ENCODE results near the gene SCGB1C1.
A peak's percentile ranks its signal among the peaks of the same experiment; 100 is the strongest.
"Not testable (repeated sequence)": the region's sequence is repeated elsewhere in the genome, so short reads cannot be mapped to it uniquely, and the experiment has no call there.

The SCGB1C1 gene

DNA sequence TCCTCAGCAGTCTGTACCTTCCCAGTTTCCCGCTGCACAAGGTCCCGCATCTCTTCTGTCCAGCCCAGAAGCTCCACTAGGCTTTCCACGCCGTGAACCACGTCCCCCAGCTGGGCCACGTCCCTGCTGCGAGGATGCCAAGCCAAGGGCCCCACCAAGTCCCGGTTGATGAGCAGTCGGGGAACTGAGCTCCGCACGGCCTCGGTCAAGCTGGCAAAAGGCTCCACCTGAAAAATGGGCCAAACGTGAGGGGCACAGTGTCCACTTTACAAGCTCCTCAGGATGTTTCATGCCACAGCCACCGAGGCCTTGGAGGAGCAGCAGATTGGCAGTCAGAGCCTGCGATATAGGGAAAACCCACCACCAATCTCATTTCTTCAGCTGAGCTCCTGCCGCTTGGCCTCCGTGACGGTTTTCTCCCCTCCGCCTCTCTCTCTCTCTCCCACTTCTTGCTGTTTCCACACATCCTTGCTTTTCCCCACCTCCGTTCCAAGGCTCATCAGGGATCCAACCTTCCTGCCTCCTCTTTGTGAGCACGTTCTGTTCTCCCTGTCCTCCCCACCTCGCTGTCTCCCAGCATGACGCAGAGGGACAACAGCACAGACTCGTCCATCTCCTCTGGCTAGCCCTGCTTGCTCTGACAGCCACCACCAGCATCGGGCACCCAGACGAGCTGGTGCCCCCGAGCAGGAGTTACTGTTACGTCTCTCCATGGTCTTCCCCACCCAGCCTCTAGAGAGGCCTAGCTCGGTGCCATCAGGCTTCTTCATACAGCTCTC is 26.1 kb downstream of the SCGB1C1 start:
- DNase-seq (ENCODE audit: low spot score), result no peak

DNA sequence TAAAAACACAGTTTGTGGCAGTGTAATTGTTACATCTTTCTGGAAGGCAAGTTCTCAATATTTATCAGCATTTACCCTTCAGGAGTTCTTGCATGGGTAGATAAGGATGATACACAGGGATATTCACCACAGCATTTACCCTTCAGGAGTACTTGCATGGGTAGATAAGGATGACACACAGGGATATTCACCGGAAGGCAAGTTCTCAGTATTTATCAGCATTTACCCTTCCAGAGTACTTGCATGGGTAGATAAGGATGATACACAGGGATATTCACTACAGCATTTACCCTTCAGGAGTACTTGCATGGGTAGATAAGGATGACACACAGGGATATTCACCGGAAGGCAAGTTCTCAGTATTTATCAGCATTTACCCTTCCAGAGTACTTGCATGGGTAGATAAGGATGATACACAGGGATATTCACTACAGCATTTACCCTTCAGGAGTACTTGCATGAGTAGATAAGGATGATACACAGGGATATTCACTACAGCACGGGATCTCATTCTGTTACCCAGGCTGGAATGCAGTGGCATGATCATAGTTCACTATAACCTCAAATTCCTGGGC is 27.9 kb downstream of the SCGB1C1 start:
- DNase-seq (ENCODE audit: low spot score), result not testable (repeated sequence)

DNA sequence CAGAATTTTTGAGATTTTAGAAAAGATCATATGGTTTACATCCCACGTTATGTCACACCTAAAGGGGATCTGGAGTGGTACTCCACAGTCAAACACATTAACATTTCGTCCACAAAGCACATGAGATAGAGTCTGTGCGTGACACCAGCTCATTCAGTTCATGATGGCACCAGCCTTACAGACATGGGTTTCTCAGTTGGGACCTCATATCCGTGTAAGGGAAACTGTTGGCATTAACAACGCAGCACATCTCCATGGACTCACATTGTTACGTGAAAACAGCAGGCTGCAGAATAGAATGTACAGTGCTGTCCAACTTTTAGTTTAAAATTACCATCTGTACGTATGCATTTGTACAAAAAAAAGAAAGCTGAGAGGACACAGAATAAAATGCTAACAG is 28.7 kb downstream of the SCGB1C1 start:
- DNase-seq (ENCODE audit: low spot score), result no peak

DNA sequence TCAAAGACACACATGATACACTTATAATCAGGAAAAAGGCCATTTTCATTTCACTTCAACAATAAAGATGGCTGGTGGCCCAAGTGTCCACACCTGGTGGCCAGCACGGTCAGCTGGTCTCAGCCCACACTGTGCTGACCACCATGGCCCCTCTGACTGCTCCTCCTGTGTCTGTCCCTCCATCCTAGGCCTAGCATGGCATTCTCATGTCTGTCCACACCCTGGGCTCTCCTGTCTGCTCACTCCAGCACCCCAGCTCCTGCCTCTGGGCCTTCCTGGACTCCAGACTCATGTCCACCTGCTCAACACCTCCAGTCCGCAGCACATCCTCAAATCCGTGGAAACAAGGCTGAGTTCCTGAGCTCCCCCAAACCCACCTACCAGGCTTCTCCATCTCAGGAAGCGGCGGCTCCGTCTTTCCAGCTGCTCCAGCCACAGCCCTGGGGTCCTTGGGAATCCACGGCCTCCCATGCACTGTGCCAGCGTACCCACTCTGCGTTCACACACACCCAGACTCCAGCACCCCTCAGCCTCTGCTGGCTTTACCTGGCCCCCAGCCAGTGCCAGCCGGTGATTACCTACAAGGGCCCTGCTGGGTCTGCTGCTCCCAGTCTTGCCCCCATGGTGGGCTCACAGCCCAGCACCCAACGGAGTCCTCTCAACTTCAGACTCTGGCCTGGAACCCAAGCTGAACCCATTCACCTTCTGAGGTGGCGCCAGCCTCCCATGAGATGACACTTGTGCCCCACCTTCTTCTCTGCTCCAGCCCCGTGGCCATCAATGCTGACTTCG is 29.3 kb downstream of the SCGB1C1 start:
- no peak for DNase-seq (ENCODE audit: low spot score)

DNA sequence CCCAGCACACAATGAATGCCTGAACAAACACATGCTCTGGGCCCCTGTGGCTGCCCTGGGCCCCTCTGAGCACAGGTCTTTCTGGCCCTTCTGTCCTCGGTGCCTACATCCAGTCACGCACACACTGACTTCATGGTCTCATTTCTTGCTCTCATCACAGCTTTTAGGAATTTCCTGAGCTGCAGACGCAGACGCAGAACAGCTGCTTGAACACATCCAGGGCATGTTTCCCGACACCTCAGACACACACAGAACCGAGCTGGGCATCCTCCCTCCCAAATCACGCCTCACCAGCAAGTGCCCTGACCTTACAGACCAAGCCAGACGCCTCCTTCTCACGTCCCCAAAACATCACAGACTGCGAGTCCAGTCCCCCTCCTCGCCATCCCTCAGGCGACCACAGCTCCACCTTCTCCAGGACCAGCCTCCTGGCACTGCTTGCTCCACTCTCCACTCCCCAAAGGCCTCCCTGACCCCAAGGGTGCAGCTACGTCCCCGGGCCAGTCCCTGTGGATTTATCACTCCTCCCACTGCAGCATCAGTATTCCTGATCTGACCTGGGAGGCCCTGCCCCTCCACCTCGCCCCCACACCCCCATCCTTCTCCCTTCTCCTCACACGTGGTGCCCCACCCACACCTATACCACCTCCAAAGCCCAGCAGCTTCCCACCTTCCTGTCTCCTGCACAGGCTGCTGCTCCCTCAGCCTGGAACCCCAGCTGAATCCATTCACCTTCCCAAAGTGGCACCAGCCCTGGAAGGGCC is 30.3 kb downstream of the SCGB1C1 start:
- no peak for DNase-seq (ENCODE audit: low spot score)

DNA sequence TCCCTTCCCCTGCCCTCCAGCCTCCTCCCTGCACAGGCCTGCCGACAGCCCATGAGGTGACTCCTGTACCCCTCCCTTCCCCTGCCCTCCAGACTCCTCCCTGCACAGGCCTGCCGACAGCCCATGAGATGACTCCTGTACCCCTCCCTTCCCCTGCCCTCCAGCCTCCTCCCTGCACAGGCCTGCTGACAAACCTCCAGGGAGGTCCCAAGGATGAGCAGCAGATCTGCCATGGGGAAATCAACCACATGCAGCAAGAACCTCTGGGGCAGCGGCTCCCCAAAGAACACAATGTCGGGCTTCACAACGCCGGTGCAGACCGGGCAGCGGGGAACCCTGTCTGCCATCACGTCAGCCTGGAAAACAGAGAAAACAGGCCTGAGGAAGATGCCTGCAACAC is 31.0 kb downstream of the SCGB1C1 start:
- no peak for DNase-seq (ENCODE audit: low spot score)

DNA sequence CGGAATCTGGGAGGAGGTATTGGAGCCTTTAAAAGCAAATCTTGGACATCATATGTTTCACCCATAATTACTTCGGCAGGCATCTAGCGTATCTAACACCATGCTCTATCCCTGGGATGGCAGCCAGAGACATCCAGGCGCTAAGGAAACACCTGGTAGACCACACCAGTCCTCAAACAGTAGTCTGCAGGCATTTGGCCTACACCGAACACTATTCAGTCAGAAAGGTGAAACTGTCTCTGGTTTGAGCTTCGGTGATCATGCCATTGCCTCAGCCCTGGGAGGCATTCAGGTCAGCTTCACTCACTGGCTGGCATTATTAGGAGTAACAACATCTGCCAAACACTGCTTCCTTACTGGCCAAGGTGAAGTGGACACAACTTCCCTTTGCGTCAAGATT is 31.5 kb downstream of the SCGB1C1 start:
- DNase-seq (ENCODE audit: low spot score), result no peak

DNA sequence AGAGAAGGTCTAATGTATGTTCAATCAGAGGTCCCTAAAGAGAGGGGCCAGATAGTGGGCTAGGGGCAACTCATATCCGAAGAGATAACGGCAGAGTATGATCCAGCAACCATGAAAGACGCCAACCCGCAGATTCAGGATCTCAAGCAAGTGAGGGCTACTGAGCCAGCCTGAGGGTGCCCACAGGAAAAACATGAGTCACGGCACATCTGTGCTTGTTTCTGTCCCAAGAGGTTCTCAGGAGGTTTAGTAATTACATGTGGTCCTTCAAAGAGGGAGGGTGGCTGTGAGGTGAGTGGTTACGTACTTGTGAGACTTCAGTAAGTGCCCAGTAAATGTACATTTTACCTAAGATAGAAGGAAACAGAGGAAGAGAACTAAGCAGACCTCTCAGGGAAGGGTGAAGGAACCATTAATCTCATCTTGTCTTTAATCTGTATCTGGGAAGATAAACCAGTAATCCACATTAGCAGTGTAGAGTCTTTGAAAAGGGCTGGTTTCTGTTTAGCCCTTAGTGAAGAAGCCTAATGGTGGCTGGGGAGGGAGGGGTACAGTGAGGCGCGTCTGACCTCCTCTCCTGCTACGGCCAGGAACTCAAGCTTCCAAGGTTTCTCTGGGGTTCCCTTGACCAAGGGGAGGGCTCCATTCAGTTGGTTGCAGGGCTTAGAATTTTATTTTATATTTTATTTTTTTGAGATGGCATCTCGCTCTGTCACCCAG is 33.0 kb downstream of the SCGB1C1 start:
- no peak for DNase-seq (ENCODE audit: low spot score)

DNA sequence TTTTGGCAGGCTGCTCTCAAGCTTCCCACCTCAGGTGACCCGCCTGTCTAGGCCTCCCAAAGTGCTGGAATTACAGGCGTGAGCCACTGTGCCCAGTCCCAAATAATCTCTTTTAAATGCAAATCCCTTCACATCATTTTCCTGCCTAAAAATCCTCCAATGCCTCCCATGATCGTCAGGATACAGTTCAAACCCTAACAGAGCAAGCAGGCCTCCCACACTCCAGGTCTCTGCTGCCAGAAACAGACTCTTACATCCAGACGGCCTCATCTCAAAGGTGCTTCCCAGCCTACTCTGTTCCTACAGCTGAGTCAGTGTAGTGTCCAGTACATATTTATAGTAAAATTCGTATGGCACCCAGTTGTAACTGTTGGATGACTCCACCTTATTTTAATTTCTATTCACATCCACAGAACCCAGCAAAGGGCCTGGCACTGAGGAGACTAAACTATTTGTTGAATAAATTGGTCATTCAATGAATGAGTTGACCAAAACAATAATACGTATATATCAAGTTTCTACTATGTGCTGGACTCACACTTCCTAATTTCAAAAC is 35.0 kb downstream of the SCGB1C1 start:
- DNase-seq (ENCODE audit: low spot score), result no peak

DNA sequence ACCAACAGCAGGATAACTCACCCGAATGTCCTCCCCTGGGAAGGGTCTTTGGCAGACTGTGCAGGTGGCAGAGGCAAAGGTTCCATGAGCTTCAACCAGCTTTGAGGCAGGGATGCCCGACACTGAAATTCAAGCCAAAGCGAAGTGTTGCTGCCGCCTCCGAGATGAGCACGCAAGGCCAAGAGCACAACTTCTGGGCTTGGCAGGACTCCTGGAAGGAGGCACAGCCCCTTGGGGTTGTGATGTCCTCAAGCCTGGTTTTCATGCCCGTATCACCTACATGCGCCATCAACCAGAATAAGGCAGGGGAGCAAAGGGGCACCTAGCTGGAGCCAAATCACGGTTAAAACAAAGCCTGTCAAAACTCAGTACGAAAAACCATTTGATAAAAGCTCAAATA is 37.6 kb downstream of the SCGB1C1 start:
- DNase-seq (ENCODE audit: low spot score), result no peak

DNA sequence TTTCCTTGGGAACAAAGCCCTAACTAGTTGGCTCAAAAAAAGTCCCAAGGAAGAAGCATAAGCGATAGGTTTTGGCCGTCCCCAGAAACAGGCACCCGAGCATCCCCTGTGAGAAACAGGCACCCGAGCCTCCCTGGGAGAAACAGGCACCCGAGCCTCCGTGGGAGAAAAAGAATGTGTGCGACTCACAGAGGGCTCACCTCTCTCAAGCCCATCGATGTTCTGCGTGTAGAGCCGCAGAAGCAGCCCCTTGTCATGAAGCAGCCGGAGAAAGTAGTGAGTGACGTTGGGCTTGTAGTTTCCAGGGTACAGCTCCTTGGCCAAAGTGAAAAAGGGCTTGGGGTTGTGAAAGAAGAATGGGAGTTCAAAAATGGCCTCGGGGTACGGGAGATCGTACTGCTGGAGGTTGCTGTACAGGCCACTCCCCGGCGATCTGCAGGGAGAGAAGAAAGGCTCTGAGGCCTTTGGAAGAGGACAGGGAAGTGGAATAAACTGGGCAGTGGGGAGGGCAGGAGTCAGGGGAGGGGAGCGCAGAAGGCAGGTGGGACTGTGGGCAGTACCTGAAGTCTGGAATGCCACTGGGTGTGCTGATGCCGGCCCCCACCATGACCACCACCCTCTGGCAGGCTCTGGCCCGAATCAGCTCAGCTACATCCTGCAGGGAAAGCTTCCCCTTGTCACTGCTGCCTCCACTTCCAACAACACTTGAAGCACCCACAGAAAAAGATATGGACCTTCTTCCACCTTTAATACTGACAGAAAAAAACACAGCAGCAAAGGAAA is 40.1 kb downstream of the SCGB1C1 start:
- no peak for DNase-seq (ENCODE audit: low spot score)

DNA sequence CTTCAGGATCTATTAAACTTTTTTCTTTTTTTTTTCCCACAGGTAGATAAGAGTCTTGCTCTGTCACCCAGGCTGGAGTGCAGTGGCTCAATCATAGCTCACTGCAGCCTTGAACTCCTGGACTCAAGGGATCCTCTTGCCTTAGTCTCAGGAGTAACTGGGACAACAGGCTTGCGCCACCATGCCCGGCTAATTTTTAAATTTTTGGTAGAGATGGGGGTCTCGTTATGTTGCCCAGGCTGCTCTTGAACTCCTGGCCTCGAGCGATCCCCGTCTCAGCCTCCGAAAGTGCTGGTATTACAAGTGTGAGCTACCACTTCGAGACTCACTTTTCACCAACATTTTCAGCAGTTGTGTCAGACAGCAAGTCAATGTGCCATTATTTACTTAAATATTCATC is 42.3 kb downstream of the SCGB1C1 start:
- no peak for DNase-seq (ENCODE audit: low spot score)

DNA sequence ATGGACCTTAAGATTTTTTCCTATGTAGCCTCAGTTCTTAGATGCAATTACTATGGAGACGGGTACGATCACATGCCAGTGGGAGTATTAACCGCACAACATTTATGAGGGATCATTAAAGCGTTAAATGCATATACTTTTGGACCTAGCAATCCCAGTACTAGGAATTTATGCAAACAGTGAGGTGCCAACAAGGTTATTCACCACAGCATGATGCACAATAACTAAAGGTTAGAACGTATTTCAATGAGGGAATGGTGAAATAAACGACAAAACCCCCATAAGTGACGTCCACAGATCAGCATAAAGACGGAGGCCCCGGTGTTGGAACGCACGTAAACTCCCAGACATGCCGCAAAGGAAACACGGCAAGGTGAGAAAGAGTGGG is 42.7 kb downstream of the SCGB1C1 start:
- no peak for DNase-seq (ENCODE audit: low spot score)

DNA sequence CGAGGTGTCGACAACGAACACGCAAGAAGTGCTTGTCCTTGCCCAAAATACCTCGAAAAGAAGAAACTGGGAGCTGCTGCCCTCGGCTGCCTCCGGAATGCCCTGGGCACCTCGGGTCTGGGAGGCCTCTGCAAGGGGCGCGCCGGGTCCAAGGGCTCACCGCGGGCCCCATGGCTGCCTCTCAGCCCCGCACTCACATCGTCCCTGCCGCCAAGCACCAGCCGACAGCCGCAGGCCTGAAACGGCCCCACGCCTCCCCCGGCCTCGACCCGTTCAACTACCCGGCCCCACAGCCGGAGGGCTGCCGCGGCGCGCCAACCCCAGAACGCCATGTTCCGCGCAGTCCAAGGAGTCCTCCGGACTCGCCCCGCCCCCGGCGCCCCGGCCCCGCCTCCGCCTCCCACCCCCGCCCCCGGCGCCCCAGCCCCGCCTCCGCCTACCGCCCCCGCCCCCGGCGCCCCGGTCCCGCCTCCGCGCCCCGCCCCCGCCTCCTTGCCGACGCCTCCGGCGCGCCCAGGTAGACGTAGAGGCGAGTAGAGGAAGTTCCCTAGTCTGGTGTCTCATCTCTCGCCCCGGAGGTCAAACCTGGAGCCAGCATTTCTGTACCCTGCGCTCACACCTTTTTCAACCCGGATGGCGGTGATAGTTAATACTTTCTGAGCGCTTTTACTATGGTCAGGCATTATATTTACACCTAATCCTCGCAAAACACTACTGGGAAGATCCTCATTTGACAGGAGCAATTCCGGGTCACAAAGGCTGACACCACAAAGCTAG is 43.3 kb downstream of the SCGB1C1 start, which contains the start of gene SIRT3:
TSS of gene SIRT3 (minus strand) at position 346 of the 777 bp plus-strand sequence. CDS start at position 332, 14 bp downstream.
- peak; percentile 97 for DNase-seq (ENCODE audit: low spot score)

DNA sequence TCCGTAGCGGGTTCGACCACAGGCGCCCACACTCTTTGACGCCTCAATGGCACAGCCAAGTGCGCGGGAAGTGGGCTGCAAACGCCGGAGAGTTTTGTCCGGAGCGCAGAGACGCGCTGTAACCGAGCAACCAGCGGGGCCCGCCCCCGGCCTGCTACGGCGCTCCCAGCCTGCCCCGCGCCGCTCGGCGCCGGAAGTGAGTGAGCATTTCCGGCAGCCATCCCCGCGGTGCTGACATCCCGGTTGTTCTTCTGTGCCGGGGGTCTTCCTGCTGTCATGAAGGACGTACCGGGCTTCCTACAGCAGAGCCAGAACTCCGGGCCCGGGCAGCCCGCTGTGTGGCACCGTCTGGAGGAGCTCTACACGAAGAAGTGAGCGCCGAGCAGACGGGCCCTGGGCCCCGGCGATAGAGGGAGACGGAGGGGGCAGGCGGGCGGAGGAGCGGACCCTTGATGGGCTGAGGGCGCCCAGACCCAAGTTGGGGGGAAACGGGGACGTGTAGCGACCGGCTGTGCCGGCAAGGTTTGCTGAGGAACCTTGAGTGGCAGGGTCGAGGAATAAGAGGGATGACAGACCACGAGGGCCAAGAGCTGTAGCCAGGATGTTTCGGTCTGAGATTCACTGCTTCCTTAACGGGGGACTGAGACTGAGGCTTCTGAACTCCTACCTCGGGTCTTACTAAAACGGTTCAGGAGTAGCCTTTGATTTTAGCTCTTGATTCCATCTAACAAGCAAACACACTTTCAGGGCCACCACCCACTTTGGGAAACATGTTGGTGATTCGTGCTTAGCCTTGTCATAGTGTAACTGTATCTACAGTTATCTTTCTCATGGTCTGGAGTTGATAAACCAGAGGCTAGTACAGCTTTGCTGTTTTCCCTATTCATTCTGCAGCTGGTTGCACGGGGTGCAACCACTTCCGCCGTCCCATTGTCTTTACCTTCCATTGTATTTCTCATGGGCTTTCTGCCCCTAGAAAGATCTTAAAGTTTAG is 44.2 kb downstream of the SCGB1C1 start, which contains the start of gene PSMD13:
TSS of gene PSMD13 (plus strand) at position 203 of the 994 bp plus-strand sequence. CDS start at position 277, 74 bp downstream.
- peak; percentile 94 for DNase-seq (ENCODE audit: low spot score)

DNA sequence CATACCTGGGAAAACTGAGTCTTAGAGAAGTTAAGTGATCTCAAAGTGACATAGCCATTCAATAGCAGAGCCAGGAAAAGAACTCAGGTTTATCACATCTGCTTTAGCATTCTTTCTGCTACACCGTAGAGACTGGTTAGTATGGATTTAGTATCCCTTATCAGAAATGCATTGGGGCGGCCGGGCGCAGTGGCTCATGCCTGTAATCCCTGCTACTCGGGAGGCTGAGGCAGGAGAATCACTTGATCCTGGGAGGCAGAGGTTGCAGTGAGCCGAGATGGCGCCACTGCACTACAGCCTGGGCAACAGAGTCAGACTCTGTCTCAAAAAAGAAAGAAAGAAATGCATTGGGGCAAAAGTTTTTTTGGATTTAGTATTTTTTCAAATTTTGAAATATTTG is 45.5 kb downstream of the SCGB1C1 start:
- not testable (repeated sequence) for DNase-seq (ENCODE audit: low spot score)

DNA sequence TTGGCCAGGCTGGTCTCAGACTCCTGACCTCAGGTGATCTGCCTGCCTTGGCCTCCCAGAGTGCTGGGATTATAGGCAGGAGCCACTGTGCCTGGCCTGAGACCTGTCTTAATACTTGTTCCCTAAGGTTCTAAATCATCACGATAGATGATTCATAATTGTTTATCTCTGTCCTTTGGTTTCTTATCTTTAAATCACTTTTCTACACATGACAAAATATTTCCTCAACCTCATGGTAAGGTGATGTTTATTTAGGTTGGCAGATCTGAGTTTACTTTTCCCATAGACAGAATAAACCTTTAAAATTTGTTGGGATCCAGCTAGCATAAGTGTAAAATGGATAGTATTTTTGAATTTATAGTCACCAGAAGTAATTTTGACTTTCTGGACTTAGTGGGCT is 47.4 kb downstream of the SCGB1C1 start:
- DNase-seq (ENCODE audit: low spot score), result no peak

DNA sequence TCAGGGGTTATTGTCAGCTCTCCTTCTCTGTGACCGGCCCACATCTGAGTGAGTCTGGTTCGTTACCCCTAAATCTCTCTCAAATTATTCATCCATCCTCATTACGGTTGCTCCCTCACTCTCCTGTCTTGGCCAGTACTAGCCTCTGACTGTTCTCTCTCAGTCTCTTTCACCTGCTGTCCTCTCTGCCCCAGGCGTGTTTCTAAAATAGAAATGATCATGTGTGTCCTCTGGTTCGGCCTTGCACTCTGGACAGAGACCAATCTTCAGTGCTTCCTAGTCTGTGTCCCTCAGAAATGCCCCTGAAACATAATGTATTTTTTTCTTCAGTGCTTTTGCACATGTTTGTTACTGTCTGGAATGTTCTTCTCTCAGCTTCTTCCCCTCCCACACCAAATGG is 48.8 kb downstream of the SCGB1C1 start:
- no peak for DNase-seq (ENCODE audit: low spot score)

Data from AG08395 (cell line).